Gastroesophageal sphincter (tissue), 4 donors: ENCODE data around the gene KCNIP2. TPM values are rescaled to one million over a fixed set of nuclear protein-coding genes. Genes with fewer than 3 reads are reported as not detected.
A peak's percentile ranks its signal among the peaks of the same experiment; 100 is the strongest.

ENCODE experiments used
- ATAC-seq: fragments of 150-250 bp; one replicate; pipeline ENCODE4 v1.9.1; 2016; ENCODE audit warnings: mild to moderate bottlenecking, moderate library complexity
- H3K27ac ChIP-seq, 4 donors: fragments of 200-600 bp; sonication (generic) in 3 of 4; 1 replicate in 3 of 4; 2 replicates in 1 of 4; pipeline ENCODE4 v1.5.1; 2016 to 2019
- H3K27me3 ChIP-seq: fragments of 200-600 bp; sonication (generic); one replicate; pipeline ENCODE4 v1.5.1; 2019
- H3K36me3 ChIP-seq, 2 donors: fragments of 200-600 bp; sonication (generic); one replicate each; pipeline ENCODE4 v1.5.1; 2019; ENCODE audit warnings: control low read depth in 1 of 2
- H3K4me1 ChIP-seq, 3 donors: fragments of 200-600 bp; sonication (generic); 1 replicate in 2 of 3; 2 replicates in 1 of 3; pipeline ENCODE4 v1.5.1; 2016 to 2019; ENCODE audit warnings: control low read depth in 2 of 3
- H3K4me3 ChIP-seq, 2 donors: fragments of 200-600 bp; sonication (generic); one replicate each; pipeline ENCODE4 v1.5.1; 2019; ENCODE audit warnings: mild to moderate bottlenecking in 1 of 2, moderate library complexity in 1 of 2
- H3K9me3 ChIP-seq, 3 donors: fragments of 200-600 bp; sonication (generic); one replicate each; pipeline ENCODE4 v1.5.1; 2017 to 2019; ENCODE audit warnings: control low read depth in 2 of 3
- EP300 ChIP-seq: sonication (generic); formaldehyde crosslinking; IDR thresholded peaks from one replicate; pipeline ENCODE4 v1.6.1; 2017; ENCODE audit warnings: antibody characterized with exemption, mild to moderate bottlenecking
- POLR2A ChIP-seq, 2 donors: fragments of 450-650 bp; IDR thresholded peaks; one replicate each; pipeline ENCODE4 v1.6.1; 2017; ENCODE audit warnings: antibody characterized with exemption in 2 of 2, mild to moderate bottlenecking in 2 of 2, moderate library complexity in 1 of 2
- POLR2AphosphoS5 ChIP-seq: sonication (generic); formaldehyde crosslinking; IDR thresholded peaks from one replicate; pipeline ENCODE4 v1.6.1; 2017; ENCODE audit warnings: antibody characterized with exemption
- WGBS, 2 donors: methylation state at CpG; one replicate each; pipeline ENCODE4 v1.1.5; 2018; ENCODE audit warnings: low coverage in 1 of 2; 5-methylcytosine and 5-hydroxymethylcytosine counted together
- total RNA-seq, 4 donors: library from RNA; depleted of rRNA; stranded (reverse); fragments of >200 nt; gene quantifications; one replicate each; pipeline ENCODE4 v1.1.0, GENCODE V29; 2016
- TF ChIP-seq, protein P1 (sequence below), 4 experiments: fragments of 200-600 bp in 2 of 4; fragments of 450-650 bp in 2 of 4; sonication (generic) in 1 of 4; IDR thresholded peaks; one replicate each; pipeline ENCODE4 v1.5.1; 2017 to 2019; ENCODE audit warnings: antibody characterized with exemption in 4 of 4, mild to moderate bottlenecking in 2 of 4, moderate library complexity in 2 of 4

The KCNIP2 gene
- 1 to 10 TPM in 1 of 4 donors, under 1 TPM in 2, not detected in 1; 0.78 to 2.4 (median 0.89) TPM for total RNA-seq

DNA sequence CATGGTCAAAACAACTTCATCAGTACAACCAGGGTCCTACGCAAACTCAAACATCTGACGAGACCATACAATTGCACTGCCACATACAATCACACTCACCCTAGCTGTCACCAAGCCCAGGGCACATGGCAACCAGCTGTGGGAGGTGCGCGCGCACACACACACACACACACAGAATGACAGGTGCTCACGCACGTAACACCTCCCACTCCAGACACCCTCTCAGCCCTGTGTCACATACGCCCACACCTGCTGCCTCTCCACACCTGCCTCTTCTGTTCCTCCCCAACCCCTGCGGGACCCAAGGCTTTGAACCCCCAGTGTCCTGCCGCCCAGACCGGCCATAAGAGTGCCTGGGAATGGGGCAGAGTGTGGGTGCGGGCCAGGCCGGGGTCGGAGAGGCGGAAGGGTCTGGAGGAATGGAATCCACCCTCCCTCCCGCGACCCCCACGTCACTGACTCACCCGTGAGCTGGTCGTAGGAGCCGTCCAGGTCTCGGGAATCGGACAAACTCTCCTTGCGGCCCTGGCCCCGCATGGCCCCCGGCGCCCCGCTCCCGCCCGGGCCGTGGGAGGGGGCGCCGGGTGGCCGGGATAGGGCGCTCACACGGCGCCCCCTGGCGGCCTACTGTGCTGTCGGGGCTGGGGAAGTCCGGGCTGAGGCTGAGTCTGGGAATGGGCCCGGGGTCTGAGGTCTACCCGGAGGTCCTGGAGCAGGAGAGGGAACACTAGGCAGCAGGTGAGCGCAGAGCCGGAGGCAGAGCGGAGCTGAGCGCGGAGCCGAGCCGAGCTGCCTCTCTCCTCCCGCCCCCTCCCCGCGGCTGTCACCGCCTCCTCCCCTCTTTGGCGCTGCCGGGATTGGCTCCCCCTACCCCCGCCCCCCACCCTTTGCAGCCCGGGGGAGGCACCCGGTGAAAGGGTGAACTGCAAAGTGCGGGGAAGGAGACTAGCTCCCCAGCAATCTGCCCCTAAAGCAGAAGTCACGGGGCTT, at the start of gene KCNIP2:
Gene KCNIP2 (minus strand): TSS at position 769 of the 990 bp plus-strand sequence. CDS start 232 bp downstream, at position 537.
- Histone ChIP-seq H3K27ac (no peak within 1 kb of the TSS), H3K36me3 (peaks cover 0 to 32% of the 10 kb centered on the region in 2 donors), H3K4me3 (peak within 1 kb of the TSS in 1 of 2 donors; percentile 30), H3K27me3 (peaks cover 9% of the 10 kb centered on the region), H3K4me1 (peaks cover 0 to 41% (median 13%) of the 10 kb centered on the region in 3 donors), H3K9me3 (no peaks in the 10 kb centered on the region)
- whole genome bisulfite sequencing, 2 donors = 43 to 93% methylated on average over 4 to 18 of the region's 60 CpGs
- no peak for ATAC-seq
- TF ChIP-seq, protein P1, sequence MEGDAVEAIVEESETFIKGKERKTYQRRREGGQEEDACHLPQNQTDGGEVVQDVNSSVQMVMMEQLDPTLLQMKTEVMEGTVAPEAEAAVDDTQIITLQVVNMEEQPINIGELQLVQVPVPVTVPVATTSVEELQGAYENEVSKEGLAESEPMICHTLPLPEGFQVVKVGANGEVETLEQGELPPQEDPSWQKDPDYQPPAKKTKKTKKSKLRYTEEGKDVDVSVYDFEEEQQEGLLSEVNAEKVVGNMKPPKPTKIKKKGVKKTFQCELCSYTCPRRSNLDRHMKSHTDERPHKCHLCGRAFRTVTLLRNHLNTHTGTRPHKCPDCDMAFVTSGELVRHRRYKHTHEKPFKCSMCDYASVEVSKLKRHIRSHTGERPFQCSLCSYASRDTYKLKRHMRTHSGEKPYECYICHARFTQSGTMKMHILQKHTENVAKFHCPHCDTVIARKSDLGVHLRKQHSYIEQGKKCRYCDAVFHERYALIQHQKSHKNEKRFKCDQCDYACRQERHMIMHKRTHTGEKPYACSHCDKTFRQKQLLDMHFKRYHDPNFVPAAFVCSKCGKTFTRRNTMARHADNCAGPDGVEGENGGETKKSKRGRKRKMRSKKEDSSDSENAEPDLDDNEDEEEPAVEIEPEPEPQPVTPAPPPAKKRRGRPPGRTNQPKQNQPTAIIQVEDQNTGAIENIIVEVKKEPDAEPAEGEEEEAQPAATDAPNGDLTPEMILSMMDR (IDR thresholded peaks at IDR 0.05) = peak in 3 of 4 experiments; percentile 8 to 52 (median 29)
- no peak for TF ChIP-seq POLR2A (IDR thresholded peaks at IDR 0.05)

- WGBS, 2 donors = 65 to 70% methylated on average over 3 to 4 of the region's 4 CpGs
- Histone ChIP-seq H3K27ac (no peak overlapping the region), H3K27me3 (no peaks in the 10 kb centered on the region), H3K4me3 (no peak overlapping the region), H3K9me3 (no peaks in the 10 kb centered on the region), H3K4me1 (peaks cover 0 to 5% (median 0%) of the 10 kb centered on the region in 3 donors), H3K36me3 (peaks cover 0 to 7% of the 10 kb centered on the region in 2 donors)
- TF ChIP-seq EP300 (no peak), POLR2A (IDR thresholded peaks at IDR 0.05) (no peak), POLR2AphosphoS5 (no peak)
- TF ChIP-seq, protein P1 (IDR thresholded peaks at IDR 0.05) = no peak
- ATAC-seq = no peak
These were observed 49.3 kb upstream of the KCNIP2 start for GRCh38 chr10:101892782-101893391.

- Histone ChIP-seq H3K4me3 (no peak overlapping the region), H3K27ac (no peak overlapping the region), H3K4me1 (no peaks in the 10 kb centered on the region), H3K27me3 (no peaks in the 10 kb centered on the region), H3K36me3 (peaks cover 0 to 11% of the 10 kb centered on the region in 2 donors), H3K9me3 (no peaks in the 10 kb centered on the region)
- 54 to 61% methylated on average over 4 to 5 of the region's 5 CpGs for WGBS, 2 donors
- no peak for TF ChIP-seq POLR2AphosphoS5
- TF ChIP-seq, protein P1 (IDR thresholded peaks at IDR 0.05) = peak; percentile 60 to 76 (median 68)
- ATAC-seq = no peak
These were observed 45.9 kb upstream of the KCNIP2 start for GRCh38 chr10:101889256-101890210.

GRCh38 chr10:101888251-101888949, 44.8 kb upstream of the KCNIP2 start:
- WGBS, 2 donors = 58 to 73% methylated on average over 2 of the region's 2 CpGs

More at GRCh38 chr10:101888251-101888949, 44.8 kb upstream of the KCNIP2 start:
- ATAC-seq = no peak
- no peak overlapping the region for H3K27ac ChIP-seq
- no peak overlapping the region for H3K4me3 ChIP-seq
- no peaks in the 10 kb centered on the region for H3K4me1 ChIP-seq
- no peaks in the 10 kb centered on the region for H3K9me3 ChIP-seq
- H3K27me3 ChIP-seq = no peaks in the 10 kb centered on the region
- H3K36me3 ChIP-seq = peaks cover 0 to 11% of the 10 kb centered on the region in 2 donors
- no peak for TF ChIP-seq POLR2A (IDR thresholded peaks at IDR 0.05)
- TF ChIP-seq EP300 = no peak
- TF ChIP-seq, protein P1 (IDR thresholded peaks at IDR 0.05) = no peak
- no peak for TF ChIP-seq POLR2AphosphoS5
